Skin epidermis (tissue), 12 donors: ENCODE measurements around the gene MTA1.
A peak's percentile ranks its signal among the peaks of the same experiment; 100 is the strongest.

Source experiments
- H3K27ac ChIP-seq, 21 experiments: fragments of 200-600 bp; sonication (generic) in 11 of 21; one replicate each; pipeline ENCODE4 v1.5.0; 2020; ENCODE audit warnings: mild to moderate bottlenecking in 3 of 21, inconsistent platforms in 2 of 21, moderate library complexity in 2 of 21
- H3K4me3 ChIP-seq, 7 experiments: fragments of 200-600 bp; sonication (generic) in 2 of 7; one replicate each; pipeline ENCODE4 v1.5.0; 2020; ENCODE audit warnings: inconsistent platforms in 2 of 7, mild to moderate bottlenecking in 2 of 7, moderate library complexity in 1 of 7

MTA1 gene

DNA sequence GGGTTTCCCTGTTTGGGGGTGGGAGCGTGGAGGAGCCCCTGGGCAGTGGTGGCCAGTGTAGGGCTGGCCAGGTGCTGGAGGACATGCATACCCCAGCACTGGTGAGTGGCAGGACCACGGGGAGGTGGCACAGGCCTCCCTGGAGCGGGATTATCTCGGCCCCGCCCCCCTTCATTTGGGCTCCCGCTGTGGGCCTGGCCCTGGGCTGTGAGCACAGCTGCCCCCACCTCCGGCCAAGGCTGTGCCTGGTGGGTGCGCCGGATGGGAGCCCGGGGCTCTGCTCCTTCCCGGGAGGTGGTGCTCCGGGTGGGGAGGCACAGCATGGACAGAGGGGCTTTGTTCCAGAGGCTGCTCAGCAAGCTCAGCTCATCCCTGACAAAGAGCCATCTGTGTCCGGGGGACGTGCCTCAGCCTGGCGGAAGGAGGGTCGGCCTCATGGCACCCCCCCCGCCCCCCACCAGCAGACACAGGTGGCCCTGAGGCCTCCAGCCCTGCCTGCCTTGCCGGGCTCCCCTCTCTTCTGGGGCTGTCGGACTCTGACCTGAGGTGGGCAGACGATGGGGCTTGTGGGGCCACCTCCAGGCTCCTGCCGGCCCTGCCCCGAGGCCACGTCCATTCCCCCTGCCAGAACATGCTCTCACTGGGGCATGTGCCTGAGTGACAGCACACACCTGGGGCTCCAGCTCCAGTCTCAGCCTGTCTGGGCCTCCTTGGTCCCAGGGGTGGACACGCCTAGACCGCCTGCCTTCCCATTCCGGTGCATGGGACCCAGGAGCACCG lies 79.8 kb downstream of the MTA1 start:
- peak overlapping the region in 1 of 21 experiments; percentile 2 for H3K27ac ChIP-seq
- H3K4me3 ChIP-seq = no peak overlapping the region

DNA sequence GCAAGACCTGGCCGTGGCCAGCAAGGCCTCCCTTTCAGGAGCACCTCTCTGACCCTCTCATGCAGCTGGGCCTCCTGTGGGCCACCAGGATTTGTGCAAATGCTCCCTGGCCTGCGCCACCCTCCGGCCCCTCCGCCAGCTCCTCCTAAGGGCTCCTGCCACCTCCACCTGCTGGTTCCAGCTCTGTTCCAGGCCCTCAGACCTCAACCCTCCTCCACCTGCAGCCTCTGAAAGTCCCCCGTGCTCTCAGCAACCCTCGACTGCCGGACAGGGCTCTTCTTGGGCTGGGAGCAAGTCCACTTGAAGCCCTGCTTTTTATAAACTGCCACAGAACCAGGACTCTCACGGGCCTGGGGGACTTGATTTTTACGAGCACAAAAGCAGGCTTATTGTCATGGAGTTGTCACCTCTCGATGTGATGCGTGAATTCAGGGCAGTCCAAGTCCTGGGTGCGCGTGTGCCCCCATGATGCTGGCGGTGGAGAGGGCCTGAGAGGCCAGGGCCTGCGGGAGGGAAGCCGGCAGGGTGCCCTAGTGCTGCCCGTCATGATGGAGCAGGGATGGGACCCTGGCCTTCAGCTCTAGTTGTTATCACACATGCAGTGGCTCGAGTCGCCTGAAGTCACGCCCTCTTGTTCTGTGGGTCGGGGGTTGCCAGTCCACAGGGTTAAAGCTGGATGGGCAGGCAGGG lies 80.6 kb downstream of the MTA1 start:
- H3K4me3 ChIP-seq = no peak overlapping the region
- H3K27ac ChIP-seq = no peak overlapping the region

DNA sequence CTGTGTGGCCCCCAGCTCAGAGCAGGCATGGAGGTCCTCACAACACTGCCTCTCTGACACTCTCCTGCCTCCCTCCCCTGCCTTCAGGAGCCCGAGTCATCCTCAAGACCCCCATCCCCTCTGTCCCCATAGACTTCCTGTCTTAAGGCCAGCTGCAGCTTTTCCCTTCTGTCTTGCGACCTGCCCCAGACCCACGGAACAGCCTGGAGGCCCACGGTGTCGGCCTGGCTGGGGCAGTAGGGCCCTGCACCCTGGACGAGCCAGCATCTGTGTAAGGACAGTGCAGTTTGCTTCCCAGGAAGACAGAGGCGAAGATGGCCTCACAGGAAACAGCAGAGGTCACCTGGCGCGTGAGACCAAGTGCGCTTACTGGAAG lies 81.1 kb downstream of the MTA1 start:
- Histone ChIP-seq H3K4me3 (no peak overlapping the region), H3K27ac (no peak overlapping the region)

DNA sequence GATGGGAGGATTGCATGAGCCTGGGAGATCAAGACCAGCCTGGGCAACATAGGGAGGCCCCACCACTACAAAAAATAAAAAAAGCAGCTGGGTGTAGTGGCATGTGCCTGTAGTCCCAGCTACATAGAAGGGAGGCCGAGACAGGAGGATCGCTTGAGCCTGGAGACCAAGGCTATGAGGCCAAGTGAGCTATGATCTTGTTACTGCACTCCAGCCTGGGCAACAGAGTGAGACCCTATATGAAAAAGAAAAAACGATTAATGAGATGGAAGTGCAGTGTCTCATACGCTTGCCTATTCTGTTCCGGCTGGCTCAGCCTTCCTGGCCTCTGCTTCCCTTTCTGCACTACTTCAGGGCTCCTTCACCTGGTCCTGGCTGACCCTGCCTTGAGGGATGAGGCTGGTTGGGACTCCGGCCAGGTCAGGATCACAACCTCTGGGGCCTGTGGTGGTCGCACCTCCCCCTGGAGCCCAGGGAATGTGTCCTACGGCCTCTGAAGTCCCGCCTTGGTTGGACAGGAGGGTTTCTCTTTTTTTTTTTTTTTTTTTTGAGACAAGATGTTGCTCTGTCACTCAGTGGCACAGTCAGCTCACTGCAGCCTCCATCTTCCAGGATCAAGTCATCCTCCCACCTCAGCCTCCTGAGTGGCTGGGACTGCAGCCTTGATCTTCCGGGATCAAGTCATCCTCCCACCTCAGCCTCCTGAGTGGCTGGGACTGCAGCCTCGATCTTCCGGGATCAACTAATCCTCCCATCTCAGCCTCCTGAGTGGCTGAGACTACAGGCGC lies 82.1 kb downstream of the MTA1 start:
- H3K4me3 ChIP-seq = no peak overlapping the region
- H3K27ac ChIP-seq = no peak overlapping the region

DNA sequence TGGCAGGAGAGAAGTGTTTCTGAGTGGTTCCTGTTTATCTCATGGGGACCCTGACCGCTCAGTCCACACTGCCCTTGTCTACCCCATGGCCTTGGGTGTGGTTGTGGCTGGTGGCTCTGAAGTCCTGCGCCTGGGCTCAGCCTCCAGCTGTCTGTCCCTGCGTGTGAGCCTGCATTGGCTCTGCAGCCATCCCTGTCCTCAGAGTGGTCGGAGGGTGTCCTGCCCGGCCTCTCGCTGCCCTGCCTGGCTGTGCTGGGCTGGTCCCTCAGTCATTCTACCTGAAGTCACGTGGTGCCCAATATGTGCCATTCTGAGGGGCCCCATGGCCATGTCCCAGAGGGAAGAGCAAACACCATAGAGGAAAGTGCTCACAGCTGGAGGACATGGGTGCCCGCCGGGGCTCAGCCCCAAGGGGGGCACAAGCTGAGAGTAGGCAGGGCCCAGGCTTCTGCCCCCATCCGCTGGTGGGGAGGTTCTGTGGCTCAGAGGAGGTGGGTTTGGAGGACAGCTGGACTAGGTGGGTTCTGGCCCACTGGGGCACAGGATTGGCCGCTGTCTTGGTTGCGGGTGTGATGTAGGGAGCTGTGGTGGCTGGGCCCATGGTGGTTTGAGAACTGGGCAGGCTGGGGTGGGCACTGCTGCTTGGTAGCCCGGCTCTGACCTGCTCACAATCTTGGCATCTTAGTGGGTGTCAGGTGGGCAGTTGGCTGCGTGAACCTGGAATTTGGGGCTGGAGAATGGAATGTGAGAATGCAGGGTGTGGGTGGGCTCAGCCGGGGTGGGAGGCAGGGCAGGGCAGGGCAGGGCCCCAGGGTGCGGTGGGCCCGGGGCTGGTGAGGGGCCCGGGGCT lies 83.0 kb downstream of the MTA1 start:
- Histone ChIP-seq H3K27ac (no peak overlapping the region), H3K4me3 (no peak overlapping the region)

DNA sequence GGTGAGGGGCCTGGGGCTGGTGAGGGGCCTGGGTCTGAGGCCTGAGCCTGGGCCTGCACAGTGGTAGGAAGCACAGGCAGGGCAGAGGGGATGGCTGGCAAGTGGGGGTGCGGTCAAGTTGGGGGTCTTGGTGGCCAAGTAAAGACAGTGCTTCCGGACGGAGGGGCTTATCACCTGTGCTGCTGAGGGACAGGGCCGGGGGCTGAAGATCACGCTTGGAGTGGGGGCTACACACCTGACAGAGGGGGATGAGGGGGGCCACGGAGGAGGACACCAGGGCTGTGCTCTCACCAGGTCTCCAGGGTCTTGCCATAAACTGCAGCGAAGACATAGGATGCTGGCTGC lies 83.6 kb downstream of the MTA1 start:
- no peak overlapping the region for H3K27ac ChIP-seq
- H3K4me3 ChIP-seq = no peak overlapping the region

DNA sequence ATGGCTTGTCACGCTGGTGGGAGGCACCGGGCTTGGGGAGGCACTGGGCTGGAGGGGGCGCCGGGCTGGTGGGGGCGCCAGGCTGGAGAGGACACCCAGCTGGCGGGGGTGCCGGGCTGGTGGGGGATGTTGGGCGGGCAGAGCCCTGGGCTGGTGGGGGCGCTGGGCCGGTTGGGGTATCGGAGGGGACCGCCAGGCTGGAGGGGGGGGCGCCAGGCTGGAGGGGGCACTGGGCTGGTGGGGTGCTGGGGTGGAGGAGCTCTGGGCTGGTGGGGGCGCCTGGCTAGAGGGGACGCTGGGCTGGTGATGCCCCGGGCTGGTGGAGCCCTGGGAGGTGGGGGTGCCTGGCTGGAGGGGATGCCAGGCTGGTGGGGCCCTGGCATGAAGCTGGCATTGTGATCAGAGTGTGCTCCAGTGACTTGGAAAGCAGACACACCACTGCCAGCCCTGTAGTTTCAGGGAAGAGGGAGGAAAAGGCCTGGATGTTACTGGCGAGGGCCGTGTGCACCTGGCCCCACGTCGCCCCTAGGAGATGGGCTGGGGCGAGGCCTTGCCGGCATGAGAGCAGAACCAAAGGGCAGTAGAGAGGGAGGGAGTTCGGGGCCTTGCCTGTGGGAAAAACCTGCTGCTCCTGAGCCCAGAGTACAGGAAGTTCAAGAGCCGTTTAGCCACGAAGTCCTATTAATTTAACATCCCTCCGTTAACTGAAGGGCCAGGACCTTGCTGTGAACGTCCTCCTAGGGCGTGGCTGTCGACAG lies 84.5 kb downstream of the MTA1 start:
- Histone ChIP-seq H3K27ac (no peak overlapping the region), H3K4me3 (no peak overlapping the region)

DNA sequence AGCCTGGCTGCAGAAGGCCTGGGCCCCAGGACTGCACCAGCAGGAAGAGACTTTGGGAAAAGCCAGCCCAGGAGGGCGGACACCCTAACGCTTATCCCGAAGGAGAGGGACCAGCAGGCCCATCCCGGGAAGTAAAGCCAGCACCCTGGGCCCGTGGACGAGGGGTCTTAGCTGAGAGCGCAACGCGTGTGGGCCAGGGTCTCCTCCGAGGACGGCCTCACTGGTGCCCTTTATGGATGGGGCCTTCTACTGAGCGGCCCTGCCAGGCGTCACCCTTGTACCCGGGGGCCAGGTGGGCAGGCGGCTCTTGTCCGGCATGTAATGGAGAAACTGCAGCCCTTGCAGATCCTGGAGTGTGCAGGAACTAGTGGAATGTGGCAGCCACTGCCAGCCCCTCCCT lies 85.5 kb downstream of the MTA1 start:
- H3K27ac ChIP-seq = no peak overlapping the region
- no peak overlapping the region for H3K4me3 ChIP-seq

DNA sequence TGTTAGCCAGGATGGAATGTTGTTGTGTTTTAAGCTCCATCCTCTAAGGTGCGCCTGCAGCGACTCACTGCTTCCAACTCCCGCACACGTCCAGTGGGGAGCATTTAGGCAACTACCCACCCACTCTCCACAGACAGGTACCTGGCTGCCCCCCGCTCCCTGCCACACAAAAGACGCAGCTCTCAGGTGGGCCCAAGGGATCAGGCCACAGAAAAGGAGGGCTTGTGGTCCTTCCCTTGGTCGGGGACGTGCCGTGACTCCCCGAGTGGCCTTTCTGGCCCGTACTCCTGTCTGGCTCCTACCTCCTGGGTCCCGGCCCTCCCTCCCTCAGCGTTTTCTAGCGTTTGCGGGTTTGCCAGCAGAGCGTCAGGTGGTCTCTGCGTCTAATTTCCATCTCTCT lies 87.6 kb downstream of the MTA1 start:
- no peak overlapping the region for H3K27ac ChIP-seq

DNA sequence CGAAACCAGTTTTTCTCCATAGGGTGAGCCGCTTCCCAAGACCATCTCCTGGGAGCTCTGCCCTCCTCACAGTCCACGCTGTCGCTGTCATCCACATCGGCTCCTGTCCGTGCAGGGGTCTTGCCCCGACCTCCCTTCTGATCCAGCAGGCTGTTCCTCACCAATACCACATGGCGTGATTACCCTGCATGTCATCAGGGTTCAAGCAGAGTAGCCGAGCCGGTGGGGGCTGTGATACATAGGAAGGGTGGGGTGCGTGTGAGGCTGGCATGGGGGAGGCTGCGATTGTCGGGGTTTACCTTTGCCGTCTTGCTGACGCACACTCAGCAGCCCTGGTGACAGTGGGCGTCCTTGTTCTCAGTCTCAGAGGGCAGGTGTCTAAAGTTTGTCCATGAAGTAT lies 88.4 kb downstream of the MTA1 start:
- no peak overlapping the region for H3K27ac ChIP-seq
- H3K4me3 ChIP-seq = no peak overlapping the region

More for the DNA sequence above, 87.6 kb downstream of the MTA1 start:
- H3K4me3 ChIP-seq = no peak overlapping the region

DNA sequence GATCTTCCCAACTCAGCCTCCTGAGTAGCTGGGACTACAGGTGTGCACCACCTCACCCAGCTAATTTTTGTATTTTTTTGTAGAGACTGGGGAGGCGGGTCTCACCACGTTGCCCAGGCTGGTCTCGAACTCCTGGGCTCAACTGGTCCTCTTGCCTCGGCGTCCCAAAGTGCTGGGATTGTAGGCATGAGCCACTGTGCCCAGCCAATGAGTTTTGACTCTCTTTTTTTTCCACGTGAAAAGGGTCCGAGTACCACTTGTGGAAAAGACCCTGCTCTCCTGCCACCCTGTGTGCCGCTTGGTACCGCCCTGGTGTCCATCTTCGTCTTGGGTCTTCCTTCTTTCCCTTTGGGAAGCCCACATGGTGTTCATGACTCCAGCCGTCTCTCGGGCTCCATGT lies 89.0 kb downstream of the MTA1 start:
- no peak overlapping the region for H3K4me3 ChIP-seq
- no peak overlapping the region for H3K27ac ChIP-seq

DNA sequence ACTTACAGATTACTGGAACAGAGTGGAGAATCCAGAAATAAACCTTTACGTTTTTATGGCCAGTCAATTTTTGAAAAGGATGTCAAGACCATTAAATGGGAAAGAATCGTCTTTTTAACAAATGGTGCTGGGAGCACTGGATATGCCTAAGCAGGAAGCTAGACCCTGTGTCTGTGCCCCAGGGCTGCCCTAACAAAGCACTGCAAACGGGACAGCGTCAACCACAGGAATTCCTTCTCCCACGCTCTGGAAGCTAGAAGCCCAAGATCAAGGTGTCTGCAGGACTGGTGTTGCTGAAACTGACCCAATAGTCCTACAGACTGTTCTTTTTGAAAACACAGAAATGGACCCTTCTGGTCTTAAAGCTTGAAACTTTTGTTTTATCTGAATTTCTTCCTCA lies 97.5 kb downstream of the MTA1 start:
- H3K4me3 ChIP-seq = no peak overlapping the region
- H3K27ac ChIP-seq = no peak overlapping the region

DNA sequence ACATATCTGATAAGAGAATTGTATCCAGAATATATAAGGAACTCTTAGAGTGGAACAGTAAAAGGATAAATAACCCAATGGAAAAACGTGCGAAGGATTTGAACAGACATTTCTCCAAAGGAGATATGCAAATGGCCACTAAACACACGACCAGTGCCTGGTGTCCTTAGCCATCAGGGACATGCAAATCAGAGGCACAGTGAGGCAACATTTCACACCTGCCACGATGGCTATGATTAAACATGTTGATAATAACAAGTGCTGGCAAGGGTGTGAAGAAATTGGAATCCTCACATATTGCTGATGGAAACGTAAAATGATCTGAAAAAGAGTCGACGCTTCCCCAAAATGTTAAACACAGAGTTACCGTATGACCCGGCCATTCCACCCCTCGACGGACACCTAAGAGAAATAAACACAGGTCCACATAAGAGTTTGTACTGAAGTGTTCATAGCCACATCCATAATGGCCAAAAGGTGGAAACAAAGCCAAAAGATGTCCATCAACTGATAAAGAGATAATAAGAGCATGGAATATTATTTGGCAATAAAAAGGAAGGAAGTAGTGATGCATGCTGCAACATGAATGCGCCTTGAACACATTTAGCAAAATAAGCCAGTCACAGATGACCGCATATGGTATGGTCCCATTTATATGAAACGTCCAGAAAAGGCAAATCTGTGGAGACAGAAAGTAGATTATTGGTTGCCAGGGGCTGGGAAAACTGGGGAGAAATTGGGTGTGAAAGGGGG lies 100.5 kb downstream of the MTA1 start:
- Histone ChIP-seq H3K27ac (no peak overlapping the region), H3K4me3 (no peak overlapping the region)
